ENCODE results near the gene ZBTB49.

The ZBTB49 gene

DNA sequence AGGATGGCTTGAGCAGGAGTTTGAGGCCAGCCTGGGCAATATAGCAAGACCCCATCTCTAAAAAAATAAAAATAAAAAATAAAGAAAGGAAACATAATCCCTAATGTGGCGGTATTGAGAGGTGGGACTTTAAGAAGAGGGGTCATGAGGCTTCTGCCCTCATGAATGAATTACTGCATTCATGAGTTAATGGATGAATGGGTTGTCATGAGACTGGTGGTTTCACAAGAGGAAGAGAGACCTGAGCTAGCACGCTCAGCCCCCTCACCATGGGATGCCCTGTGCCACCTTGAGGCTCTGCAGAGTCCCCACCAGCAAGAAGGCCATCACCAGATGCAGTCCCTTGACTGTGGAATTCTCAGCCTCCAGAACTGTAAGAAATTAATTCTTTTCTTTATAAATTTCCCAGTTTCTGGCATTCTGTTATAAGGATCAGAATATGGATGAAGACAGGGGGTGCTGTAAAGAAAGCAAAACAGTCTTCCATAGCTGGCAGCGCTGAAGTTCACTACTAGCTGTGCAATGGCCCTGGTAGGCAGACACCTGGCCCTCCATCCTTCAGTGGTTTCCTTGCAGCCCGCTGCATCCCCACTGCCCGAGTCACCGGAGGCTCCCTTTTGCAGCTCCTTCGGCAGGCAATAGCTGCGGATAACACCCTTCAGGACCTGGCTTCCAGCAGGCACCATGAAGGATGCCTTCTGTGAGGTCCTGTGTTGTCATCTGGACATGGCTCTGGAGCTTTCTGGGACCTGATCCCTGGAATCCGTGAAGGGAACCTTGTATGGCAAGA, 52.0 kb downstream of the ZBTB49 start:
- TF ChIP-seq, protein P1, sequence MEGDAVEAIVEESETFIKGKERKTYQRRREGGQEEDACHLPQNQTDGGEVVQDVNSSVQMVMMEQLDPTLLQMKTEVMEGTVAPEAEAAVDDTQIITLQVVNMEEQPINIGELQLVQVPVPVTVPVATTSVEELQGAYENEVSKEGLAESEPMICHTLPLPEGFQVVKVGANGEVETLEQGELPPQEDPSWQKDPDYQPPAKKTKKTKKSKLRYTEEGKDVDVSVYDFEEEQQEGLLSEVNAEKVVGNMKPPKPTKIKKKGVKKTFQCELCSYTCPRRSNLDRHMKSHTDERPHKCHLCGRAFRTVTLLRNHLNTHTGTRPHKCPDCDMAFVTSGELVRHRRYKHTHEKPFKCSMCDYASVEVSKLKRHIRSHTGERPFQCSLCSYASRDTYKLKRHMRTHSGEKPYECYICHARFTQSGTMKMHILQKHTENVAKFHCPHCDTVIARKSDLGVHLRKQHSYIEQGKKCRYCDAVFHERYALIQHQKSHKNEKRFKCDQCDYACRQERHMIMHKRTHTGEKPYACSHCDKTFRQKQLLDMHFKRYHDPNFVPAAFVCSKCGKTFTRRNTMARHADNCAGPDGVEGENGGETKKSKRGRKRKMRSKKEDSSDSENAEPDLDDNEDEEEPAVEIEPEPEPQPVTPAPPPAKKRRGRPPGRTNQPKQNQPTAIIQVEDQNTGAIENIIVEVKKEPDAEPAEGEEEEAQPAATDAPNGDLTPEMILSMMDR (IDR thresholded peaks at IDR 0.05) = no peak

DNA sequence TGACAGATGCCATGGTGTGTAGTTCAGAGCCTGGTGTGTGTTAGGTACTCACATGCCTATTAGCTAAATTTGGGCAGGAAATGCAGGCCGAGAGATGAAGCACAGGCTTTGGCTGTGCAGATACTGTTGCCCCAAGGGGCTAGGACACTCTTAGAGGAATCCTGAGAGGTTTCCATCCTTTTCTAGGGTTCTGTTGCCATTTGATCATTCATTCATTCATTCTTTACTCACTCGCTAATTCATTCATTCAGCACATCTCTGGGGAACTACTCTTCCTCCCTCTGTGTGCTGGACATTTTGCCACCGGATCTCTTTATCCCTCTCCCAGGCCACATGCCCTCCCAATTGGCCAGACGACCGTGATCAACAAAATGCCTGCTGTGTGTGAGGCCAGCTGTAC, 53.0 kb downstream of the ZBTB49 start:
- TF ChIP-seq, protein P1 (IDR thresholded peaks at IDR 0.05) = no peak

GRCh38 chr4:4344915-4345527, 55.0 kb downstream of the ZBTB49 start:
- TF ChIP-seq, protein P1 (IDR thresholded peaks at IDR 0.05) = no peak

DNA sequence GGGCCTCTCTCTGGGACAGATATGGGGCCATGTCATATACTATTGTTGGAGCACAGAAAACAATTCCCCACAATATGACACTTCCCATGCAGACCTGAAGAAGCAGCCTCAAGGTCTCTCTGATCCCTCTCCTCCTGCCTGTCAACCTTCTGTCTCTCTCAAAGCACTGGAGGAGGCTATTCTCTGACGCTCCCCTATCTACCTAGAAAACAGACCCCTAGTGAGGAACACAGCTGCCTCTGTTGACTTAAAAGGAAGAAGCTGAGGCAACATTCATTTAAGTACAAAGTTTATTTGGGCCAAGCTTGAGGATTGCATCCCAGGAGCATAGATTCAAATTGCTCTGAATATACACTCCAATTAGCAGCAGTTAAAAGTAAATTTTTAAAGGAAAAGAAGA, 57.5 kb downstream of the ZBTB49 start:
- TF ChIP-seq, protein P1 (IDR thresholded peaks at IDR 0.05) = no peak

- TF ChIP-seq, protein P1 (IDR thresholded peaks at IDR 0.05) = no peak
Measured at GRCh38 chr4:4349867-4350266, 59.8 kb downstream of the ZBTB49 start.

- TF ChIP-seq, protein P1 (IDR thresholded peaks at IDR 0.05) = no peak
Measured at GRCh38 chr4:4350909-4351308, 60.9 kb downstream of the ZBTB49 start.

GRCh38 chr4:4355302-4355701, 65.3 kb downstream of the ZBTB49 start:
- TF ChIP-seq, protein P1 (IDR thresholded peaks at IDR 0.05) = no peak
